HG02938 (cell line): Measurements from ENCODE around the gene ZKSCAN1.

Source experiments
- ATAC-seq: cut with Tn5 transposase; IDR thresholded peaks from one replicate; pipeline ENCODE4 v1.9.1; 2021; ENCODE audit warnings: mild to moderate bottlenecking, moderate library complexity; ENCODE audit not compliant: unreplicated experiment

The ZKSCAN1 gene

DNA sequence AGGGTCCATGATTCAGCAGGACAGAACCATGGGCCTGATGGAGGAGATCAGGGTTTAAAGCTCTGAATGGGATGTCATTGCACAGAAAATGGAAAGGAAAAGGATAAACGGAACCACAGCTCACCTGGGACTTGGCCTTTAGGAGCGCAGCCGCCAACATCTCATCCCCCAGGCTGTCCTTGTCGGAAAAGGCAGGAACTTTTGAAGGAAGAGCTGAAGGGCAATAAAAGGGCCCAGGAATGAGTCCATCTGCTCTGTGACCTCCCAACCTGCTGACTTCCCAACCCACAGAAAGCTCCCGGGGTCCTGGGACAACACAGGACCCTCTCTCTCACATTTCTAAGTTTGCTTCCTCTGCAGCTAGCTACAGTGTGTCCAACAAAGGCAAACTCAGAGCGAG, 60.0 kb downstream of the ZKSCAN1 start:
- ATAC-seq = no peak

DNA sequence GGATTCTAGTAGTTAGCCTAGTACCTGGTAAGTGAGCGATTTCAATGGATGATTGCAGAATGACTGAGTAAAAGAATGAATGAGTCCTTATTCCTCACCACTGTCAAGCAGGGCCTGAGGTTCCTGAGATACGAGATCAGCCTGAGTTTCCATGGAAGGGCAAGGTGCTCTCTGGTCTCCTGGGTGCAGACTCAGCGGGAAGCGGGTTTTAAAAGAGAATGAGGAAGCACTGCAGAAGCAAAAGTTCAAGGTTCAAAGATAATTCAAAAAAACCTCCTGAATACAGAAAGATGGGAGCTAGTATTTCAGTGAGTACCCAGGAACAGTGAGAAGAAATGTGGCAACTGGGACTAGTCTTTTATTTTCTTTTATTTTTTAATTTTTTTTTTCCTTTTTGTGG, 61.8 kb downstream of the ZKSCAN1 start:
- ATAC-seq = no peak

DNA sequence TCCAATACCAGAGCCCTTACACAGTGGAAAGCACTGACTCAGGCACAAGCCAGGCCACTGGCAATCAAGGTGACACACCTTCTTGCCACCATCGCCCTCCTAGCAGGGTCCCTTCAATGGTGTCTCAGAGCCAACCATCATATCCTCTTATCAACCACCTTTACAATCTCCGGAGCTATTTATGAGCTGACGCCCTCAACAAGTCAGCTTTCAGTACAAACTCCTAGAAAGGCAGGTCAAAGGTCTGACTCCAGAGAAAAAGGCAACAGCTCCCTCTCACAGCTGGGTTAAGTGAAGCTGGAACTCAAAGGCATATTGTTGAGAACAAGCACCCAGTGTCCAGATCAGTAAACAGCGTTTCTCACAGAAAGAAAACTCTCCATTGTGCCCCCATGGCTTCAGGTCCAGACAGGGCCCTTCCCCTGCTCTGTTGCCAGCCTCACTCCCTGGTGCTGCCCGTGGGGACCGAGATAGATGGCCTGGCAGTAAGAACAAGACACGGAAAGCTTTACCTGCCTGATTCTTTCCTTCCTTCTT, 63.7 kb downstream of the ZKSCAN1 start:
- ATAC-seq = no peak

GRCh38 chr7:100080907-100081534, 65.6 kb downstream of the ZKSCAN1 start:
- ATAC-seq = no peak

GRCh38 chr7:100081535-100082102, 66.2 kb downstream of the ZKSCAN1 start, which contains the start of gene ZNF3:
ZNF3 (minus strand) TSS chr7:100081723; CDS start chr7:100077357, 4,366 bp downstream.
- ATAC-seq = peak; percentile 81

DNA sequence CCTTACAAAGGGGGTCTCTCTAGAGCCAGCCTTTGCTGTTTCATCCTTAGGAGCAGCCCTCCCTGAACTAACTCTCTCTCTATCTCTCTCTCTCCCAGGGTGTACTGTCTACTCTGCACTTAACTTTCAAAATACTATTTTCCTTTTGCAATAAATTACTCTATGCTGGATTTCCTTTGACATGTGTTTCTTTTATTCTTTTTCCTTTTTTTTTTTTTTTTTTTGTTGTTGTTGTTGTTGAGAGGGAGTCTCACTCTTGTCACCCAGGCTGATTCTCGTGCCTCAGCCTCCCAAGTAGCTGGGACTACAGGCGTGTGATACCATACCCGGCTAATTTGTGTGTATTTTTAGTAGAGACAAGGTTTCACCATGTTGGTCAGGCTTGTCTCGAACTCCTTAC, 67.6 kb downstream of the ZKSCAN1 start:
- no peak for ATAC-seq

DNA sequence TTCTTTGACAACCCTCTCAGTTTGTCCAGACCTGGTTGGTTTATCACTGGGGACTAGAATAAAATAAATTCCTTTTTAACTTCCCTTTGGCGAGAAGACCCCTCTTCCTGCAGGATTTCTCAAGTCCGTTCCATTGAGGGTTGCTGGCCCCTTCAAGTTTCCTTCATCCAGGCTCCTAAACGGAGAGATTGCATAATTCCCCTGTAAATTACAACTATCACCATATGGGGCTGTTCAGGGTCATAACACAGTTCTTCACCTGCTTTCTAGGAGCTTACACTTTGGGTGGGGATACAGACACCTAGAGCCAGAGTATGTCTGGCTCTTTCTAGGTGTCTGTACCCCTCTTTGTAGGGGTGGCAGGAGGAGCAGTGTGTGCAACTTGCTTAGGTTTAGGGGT, 70.1 kb downstream of the ZKSCAN1 start:
- no peak for ATAC-seq

- ATAC-seq = no peak
Observed at GRCh38 chr7:100087055-100087750, 71.8 kb downstream of the ZKSCAN1 start.

DNA sequence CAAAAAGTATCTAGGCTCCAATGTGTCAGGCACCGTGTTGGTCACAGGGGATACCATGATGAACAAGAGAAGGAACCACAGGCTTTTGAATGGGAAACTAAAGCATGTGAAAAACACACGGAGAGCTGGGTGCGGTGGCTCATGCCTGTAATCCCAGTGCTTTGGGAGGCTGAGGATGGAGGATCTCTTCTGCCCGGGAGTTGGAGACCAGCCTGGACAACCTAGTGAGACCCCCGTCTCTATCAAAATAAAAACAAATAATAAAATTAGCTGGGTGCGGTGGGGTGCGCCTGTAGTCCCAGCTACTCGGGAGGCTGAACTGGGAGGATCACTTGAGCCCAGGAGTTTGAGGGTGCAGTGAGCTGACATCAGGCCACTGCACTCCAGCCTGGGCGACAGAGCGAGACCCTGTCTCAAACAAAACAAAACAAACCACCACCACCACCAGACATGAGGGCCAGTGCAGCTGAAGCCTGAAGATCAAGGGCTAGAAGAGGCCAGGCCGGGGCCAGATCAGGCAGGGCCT, 72.8 kb downstream of the ZKSCAN1 start:
- no peak for ATAC-seq

GRCh38 chr7:100088621-100089457, 73.4 kb downstream of the ZKSCAN1 start, which contains the start of gene COPS6:
COPS6 (plus strand) TSS chr7:100088969; CDS start chr7:100088991, 22 bp downstream.
- ATAC-seq = no peak

- ATAC-seq = no peak
Observed at GRCh38 chr7:100089458-100090196, 74.2 kb downstream of the ZKSCAN1 start.

DNA sequence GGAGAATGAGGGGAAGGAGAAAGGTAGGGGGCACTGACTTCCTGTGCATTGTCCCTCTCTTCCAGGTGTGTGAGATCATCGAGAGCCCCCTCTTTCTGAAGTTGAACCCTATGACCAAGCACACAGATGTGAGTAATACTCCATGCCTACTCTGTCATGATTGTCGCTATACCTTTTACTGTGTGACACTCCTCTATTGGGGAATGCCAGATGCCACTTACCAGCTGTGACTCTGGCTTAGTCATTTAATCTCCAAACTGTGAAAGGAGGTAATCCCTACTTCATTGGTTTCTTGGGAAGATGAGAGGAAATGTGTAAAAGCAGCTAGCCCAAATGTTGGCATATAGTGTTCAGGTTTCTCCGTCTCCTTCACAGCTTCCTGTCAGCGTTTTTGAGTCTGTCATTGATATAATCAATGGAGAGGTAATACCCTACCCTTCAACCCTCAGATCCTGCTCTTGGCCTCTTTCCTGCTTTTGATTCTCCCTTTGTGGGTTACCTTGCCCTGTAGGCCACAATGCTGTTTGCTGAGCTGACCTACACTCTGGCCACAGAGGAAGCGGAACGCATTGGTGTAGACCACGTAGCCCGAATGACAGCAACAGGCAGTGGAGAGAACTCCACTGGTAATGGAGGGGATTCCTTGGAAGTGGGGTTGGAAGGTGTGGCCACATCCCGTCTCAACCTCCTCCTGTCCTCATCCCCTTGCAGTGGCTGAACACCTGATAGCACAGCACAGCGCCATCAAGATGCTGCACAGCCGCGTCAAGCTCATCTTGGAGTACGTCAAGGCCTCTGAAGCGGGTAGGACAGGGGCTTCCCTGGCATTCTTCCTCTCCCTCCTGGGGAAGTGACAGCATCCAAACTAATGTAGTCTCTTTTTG, 75.4 kb downstream of the ZKSCAN1 start:
- ATAC-seq = no peak
